GM12892 (cell line): ENCODE results near the gene PREX1.

Experiments
- DNase-seq: peaks from one replicate; pipeline ENCODE4 v3.0.0; 2011; ENCODE audit not compliant: insufficient read length
- FAIRE-seq: peaks from 2 replicates; lab custom pipeline; 2011; peaks lifted over from hg19 to GRCh38; lab: Jason Lieb, UNC
- POLR2A ChIP-seq: IDR thresholded peaks from 2 replicates; pipeline ENCODE4 v1.6.1; 2011; ENCODE audit warnings: low read depth, low read length, control low read depth
- POLR2AphosphoS5 ChIP-seq: IDR thresholded peaks from 2 replicates; pipeline ENCODE4 v1.6.1; 2011; ENCODE audit warnings: low read depth, low read length, control low read depth
- TAF1 ChIP-seq: IDR thresholded peaks from 2 replicates; pipeline ENCODE4 v1.6.1; 2011; ENCODE audit warnings: low read depth, mild to moderate bottlenecking, control low read depth, low read length, borderline replicate concordance

PREX1 gene

DNA sequence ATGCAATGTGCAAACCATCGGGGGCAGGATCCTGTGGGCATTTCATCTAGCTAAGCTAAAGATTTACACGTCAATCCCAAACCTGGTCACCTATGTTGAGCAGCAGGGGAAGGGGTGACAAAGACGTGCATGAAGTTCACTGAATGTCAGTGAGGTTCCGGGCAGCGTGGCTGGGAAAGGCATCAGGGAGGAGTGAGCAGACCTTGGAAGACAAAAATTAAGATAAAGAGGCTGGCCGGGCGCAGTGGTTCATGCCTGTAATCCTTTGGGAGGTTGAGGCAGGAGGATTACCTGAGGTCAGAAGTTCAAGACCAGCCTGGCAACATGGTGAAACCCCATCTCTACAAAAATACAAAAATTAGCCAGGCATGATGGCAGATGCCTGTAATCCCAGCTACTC lies 126.1 kb downstream of the PREX1 start:
- FAIRE-seq = no peak
- TF ChIP-seq POLR2A = no peak
- no peak for TF ChIP-seq TAF1
- DNase-seq = no peak

DNA sequence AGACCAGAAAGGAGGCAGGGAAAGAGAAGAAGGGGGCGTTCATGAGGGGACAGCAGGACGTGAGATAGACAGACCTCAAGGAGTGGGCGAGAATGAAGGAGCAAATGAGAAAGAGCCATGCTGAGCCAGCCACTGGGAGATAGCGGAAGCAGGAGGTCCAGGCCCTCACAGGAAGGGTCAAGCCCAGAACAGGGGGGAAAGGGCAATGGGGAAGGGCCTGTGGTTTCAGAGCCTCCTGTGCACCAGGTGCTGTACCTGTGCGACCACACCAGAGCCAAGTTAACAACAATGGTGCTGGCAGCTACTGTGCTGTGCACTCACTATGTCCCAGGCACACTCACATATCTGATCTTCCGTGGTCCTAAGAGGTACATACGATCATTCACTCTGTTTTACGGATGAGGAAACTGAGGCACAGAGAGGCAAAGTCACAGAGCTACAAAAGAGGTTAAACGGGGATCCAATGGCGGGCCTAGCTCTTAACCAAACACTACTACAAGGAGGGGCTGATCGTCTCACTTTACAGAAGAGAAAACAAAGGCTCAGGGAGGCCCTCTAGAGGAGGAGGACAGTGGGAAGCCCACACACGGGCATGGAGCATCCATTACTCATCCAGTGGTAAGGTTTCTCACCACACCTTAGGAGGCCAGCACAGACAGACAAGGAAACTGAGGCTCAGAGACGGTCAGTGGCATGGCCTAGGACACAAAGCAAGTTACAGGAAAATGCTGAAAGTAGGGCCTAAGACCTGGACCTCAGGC lies 129.1 kb downstream of the PREX1 start:
- FAIRE-seq = no peak
- no peak for DNase-seq
- TF ChIP-seq POLR2A = no peak
- no peak for TF ChIP-seq POLR2AphosphoS5
- TF ChIP-seq TAF1 = no peak

DNA sequence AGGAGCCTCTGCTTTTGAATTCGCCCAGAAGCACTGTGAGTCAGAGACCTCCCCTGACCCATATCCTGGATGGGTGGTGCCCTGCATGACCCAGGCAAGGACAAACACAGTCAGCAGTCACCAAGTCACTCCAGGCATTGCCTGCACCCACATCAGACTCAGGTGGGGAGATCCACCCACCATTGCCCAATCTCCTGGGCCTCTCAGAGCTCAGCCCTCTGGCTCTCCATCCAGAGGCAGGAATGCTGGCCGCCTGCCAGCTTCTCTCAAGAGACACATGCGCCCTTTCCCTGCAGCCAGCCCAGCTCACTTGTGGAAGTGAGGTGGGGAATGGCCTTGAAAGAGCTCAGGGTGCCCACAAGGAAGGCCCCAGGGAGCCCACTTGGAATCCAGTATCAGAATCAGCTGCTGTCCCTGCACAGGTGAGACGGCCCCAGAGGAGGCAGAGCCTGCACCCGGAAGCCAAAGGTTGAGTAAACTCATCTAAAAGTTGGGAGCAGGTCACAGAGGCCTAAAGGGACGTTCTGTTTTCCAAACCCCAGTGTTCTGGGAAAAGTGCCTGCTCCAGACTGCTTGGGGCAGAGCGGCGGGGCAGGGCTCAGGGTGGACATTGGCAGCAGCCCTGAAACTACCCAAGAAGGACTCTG lies 129.8 kb downstream of the PREX1 start:
- DNase-seq = no peak
- FAIRE-seq = no peak
- TF ChIP-seq POLR2A (no peak), TAF1 (no peak), POLR2AphosphoS5 (no peak)

DNA sequence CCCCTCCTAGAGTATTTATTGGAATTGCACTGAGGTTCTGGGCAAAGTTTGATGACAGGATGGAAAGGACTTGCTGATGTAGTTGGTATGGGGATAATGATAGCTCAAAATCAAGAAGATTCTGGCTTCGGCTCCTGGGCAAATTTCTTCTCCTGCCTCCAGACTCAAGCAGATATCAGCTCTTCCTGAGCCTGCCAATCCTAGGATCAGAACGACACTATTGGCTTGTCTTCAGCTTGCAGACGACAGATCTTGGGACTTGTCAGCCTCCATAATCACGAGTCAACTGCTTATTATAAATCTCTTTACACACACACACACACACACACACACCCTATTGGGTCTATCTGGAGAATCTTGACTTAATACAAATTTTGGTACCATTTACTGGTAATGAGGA lies 131.1 kb downstream of the PREX1 start:
- TF ChIP-seq POLR2AphosphoS5 (no peak), POLR2A (no peak), TAF1 (no peak)
- DNase-seq (no peak), FAIRE-seq (no peak)

DNA sequence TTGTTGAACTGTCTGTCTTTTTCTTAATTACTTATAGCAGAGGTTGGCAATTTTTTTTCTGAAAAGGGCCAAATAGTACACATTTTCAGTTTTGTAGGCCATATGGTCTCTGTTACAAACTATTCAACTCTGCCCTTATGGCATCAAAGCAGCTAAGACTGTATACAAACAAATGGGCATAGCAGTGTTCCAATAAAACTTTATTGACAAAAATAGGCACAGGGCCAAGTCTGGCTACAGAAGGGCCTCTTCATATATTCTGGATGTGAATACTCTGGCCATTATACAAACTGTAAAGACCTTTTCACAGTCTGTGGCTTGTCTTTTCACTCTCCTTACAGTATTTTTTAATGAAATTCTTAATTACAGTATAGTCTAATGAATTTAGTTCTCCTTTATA lies 132.1 kb downstream of the PREX1 start:
- no peak for TF ChIP-seq POLR2AphosphoS5
- no peak for TF ChIP-seq TAF1
- TF ChIP-seq POLR2A = no peak
- DNase-seq (no peak), FAIRE-seq (no peak)

DNA sequence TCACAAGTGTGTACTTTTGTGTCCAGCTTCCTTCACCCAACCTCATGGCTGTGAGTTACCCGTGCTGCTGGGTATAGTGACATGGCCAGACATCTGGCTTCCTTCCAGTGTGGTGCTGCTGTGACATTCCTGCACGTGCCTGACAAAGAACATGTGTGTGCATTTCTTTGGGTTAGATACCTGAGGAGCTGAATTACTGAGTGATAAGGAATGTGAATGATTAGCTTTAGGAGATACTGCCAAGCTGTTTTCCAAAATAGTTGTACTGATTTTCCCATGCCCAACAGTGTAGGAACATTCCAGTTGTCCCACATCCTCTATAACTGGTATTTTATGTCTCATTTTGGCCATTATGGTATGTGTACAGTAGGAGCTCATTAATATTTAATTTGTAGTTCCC lies 132.5 kb downstream of the PREX1 start:
- FAIRE-seq = no peak
- DNase-seq = no peak
- TF ChIP-seq POLR2A (no peak), POLR2AphosphoS5 (no peak)

DNA sequence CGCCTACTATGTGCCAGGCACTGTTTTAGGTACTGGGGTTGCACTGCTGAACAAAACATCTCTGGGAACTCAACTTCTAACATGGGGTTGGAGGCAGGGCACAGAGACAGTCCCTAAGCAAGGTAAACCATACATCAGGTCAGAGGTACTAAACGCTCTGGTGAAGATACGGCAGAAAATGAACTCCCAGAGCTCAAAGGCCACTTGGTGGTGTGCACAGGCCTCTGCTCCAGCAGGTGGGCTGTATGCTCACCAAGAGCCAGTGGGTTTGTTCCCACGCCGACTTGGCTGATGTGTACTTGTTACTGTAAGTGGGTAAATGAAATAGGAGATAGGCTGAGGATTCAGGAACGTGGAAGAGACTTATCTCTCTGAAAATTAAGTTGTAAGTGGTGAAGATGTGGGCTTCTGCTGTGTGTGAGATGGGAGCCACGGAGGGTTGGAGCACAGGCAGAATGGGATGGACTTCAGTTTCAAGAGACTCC lies 133.4 kb downstream of the PREX1 start:
- DNase-seq (no peak), FAIRE-seq (no peak)
- TF ChIP-seq POLR2A (no peak), TAF1 (no peak), POLR2AphosphoS5 (no peak)

DNA sequence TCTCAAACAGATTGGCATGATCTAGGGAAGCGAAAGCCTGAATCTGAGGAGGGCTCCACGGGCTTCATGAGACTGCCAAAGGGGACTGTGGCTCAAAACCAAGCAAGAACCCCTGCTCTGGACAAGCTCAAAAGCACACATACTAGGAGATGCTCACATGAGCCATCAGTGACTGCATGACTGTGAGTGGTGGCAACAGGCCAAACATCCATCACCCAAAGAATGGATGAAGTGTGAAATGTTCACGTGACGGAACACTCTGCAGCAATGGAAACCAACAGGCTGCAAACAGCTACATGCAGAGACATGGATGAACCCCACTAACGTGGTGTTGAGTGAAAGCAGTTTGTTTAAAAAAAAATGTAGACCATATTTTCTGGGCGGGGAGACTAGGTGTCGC lies 136.3 kb downstream of the PREX1 start:
- no peak for DNase-seq

DNA sequence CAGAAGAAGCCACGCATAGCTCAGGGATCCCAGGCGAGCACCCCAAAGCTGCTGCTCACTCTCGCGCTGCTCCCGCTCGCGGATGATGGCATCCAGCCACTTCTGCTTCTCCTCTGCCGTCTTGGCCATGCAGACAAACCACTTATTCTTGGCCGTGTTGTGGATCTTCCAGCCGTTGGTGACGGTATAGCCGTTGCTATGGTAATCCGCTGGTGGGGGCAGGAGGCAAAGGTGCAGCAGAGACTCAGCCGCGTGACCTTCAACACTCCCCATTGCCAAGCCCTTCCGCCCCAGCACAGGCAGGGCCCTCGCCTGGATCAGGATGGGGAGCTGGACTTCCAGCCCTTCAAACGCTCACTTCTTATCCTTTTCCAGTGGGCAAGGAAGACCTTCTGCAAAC lies 136.9 kb downstream of the PREX1 start:
- TF ChIP-seq POLR2AphosphoS5 (no peak), TAF1 (no peak), POLR2A (no peak)
- FAIRE-seq (no peak), DNase-seq (no peak)

More for the DNA sequence above, 136.3 kb downstream of the PREX1 start:
- FAIRE-seq = no peak
- TF ChIP-seq POLR2AphosphoS5 (no peak), TAF1 (no peak), POLR2A (no peak)

DNA sequence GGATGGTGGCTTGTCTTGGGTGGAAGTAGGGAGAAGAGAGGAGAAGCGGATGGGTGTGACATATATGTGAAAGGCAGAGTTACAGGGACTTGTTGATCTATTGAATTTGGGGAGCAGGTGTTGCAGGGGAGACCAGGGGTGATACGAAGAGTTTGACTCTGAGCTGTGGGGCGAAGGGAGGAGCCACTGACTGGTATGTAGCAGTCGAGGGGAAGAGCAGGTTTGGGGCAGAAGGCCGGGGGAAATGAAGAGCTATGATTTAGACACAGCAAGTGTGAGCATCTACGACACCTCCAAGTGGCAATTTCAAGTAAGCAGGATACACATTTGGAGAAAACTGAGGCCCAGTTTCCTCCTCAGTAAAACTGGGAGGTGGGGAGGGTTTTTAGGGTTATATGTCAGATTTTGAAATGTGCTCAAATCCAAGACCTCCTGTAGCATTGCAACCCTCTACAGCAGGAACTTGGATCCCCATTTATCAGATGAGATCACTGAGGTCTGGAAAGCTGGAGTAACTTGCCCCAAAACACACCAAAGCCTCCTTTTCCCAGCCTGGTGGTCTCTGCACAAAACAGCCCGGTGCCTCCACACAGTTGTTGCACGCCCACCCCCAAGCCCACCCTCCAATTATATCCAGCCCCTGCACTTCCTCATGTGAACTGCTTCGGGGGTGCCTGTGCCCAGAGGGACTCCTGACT lies 137.8 kb downstream of the PREX1 start:
- DNase-seq (no peak), FAIRE-seq (no peak)
- TF ChIP-seq POLR2A (no peak), TAF1 (no peak), POLR2AphosphoS5 (no peak)

DNA sequence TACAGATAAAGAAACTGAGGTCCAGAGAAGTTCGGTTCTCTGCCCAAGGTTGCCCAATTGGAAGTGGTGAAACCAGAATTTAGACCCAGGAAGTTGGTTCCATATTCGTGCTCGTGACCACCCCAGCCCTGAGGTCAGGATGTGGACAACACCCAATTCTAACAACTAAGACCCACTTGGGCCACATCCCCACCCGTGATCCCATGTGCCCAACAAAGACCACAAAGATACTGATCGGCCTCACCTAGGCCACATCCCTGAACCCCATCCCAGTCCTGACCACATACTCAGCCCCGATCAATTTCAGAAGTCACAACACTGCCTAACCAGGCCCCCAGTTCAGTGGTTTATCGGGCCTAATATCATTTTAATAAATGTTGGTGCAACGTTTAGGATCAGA lies 138.4 kb downstream of the PREX1 start:
- TF ChIP-seq TAF1 (no peak), POLR2AphosphoS5 (no peak), POLR2A (no peak)
- no peak for FAIRE-seq
- no peak for DNase-seq
